Activated T-helper 9 cell treated with anti-CD3 and anti-CD28 coated beads, Interleukin-2, amount 50 U/mL, for 16 hours (primary cell): ENCODE data around the gene CALCOCO1.
"Not testable (repeated sequence)": the region's sequence is repeated elsewhere in the genome, so short reads cannot be mapped to it uniquely, and the experiment has no call there.

Source experiments
- DNase-seq: peaks from one replicate; pipeline ENCODE4 v3.0.0-alpha.2; 2020; ENCODE audit warnings: low read depth

CALCOCO1 gene

DNA sequence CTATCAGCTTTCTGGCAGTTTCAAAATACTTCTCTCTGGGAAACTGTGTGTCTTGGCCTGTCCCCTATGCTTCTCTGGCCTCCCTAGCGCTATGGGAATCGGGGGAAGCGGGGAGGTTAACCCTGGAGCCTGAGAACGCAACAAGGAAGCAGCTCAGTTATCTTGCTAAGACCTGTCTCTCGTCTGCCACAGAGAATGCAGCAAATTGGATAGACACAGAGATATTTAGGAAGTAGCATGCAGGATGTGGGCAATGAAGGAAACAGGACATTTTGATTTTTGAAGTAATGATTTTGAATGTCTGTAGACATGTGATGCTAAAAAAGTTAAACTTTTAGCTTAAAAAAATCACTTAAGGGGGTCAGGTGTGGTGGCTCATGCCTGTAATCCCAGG is 6.6 kb upstream of the CALCOCO1 start:
- no peak for DNase-seq

DNA sequence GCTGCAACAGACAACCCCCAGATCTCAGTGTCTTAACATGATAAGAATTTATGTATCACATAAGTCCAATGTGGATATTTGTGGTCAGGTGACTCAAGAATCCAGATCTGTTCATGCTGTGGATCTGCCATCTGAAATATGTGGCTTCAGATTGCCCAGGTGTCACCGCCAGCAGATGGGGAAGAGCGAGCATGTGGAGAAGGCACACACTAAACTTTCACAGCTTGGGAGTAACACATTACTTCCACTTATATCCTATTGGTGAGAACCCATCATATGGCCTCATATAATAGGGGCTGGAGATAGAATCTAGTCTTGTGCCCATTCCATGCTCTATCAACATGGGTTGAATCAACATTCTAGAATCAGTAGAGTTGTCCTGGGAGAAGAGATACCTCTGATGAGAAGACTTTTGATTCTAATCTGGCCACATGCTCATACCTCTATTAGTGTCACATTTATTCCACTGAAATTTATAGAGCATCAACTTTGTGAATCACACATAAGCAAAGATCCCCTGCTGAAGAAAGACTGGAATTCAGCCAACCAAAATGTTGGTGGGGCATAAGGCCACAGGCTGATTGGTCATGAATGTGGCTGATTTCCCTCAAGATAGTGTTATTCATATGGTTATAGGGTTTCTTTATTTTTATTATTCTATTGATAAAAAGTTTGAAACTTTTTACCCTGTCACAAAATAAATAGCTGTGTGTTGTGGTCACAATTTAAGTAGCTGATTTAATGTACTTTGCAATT is 6.0 kb upstream of the CALCOCO1 start:
- DNase-seq, result no peak

DNA sequence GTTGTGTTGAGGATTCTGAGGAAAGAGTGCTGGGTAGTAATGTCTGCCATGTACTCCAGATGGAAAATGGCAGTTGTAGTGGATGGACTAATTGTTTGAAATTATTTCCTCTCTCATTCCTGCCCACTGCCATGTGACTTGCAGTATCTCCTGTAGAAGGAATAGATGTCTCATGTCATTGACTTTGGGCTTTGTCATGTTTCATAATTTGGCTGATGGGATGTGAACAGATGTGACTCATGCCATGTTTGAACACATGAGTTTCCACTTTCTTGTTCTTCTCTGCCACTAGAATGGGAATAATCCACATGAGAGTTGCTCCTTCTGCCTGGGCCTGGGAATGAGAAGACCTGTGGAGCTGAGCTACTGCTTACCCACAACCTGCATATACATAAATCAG is 2.4 kb upstream of the CALCOCO1 start:
- DNase-seq, result no peak

DNA sequence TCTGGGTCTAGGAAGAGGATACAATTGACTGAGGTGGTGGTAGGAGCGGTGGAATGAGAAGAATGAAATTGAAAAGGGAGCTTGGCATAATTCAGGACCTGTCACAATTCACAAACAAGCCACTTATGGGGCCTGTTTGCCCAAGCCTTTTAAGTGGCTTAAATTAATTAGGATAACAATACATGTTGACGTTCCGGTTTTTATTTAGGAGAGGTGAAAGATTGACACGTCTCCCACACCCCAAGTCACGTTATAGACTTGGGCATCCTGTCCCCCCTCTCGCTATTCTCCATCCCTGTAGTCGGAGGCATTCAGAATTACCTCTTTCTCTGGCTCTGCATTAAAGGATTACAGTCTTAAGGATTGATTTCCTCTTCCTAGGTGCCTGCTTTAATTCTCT is 954 bp upstream of the CALCOCO1 start:
- no peak for DNase-seq

DNA sequence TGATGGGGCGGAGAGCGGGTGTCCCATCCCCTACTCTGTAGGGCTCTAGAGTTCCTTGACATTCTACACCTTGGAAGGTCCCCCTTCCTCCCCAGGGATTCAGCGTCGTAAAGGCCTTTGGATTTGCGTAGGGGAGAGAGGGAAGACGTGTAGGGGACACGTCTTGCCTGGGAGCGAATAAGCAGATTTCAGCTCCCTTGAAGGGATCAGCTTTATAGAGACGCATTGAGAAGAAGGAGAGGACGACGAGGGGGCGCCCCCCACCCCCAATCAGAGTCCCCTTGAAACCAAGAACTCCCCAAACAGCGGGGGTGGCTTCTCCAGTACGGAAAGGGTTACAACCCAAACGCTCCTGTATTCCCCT is 324 bp downstream of the CALCOCO1 start:
- DNase-seq, result no peak

DNA sequence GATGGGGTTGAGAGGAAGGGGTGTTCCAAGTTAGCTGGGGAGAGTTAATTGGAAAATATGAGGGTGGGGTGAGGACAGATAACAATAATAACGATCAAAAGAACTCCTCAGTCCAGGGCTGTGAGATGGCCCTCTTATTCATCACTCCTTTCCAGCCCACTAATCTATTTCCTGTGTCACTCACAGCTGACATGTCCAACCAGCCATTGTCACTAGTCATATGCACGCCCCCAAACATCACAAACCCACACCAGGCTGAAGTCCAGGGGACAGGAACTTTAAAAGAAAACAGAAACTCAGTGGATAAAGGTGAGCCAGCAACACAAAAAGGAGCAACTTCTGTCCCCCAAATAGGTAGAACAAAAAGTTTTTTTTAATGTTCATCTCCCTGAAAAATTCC is 911 bp downstream of the CALCOCO1 start:
- DNase-seq, result no peak

DNA sequence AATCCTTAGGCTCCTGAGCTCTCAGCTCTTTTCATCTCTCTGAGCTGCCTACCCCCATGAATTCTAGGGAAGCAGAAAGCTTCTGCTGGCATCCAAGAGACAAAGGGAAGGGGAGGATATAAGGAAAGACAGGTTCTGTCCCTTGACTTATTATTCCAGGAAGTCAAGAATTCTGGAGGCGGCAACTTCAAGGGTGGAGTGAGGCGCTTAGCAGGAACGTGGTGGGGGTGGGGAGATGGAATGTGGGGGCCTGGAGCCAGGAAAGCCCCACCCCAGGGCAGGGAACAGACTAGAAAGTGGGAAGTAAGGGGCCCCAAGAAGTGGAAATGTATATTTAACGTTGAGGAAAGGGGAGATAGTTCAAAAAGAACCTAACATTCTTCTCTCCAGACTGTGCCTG is 1.4 kb downstream of the CALCOCO1 start:
- DNase-seq, result no peak

DNA sequence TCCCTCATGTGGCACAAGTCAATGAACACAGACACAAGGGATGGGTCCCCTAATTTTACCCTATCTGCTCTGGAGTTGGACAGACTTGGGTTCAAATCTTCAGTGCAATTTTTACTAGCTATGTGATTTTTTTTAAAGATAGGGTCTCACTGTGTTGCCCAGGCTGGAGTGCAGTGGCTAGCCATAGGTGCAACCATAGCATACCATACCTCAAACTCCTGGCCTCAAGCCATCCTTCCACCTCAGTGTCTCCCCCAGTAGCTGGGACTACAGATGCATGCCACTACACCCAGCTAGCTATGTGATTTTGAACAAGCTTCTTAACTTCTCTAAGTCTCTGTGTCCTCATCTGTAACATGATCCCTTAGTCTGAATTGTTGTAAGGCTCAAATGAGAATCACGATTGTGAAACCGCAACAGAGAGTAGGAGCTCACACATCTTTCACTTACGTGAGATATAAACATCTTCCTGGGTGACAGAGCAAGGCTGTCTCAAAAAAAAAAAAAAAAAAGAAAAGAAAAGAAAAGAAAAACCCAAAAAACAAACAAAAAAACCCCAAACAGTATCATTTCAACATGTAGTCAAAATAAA is 4.7 kb downstream of the CALCOCO1 start:
- DNase-seq, result no peak

DNA sequence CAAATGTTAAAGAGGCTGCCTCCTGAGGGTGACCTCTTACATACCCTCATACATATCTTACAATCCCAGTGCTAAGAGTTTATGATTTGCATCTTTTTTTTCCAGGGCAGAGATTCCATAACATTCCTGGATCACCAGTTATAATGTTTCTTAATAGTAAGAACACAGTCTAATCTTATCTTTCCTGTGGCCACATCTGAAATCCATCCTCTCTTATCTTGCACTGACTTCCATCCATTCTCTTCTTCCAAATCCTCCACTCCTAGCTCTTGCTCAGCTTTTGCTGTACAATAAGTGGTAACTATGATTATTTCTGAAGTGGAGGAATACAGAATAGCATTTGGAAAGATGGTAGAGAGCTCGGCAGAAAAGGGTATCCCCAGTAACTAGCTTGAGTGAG is 6.3 kb downstream of the CALCOCO1 start:
- DNase-seq, result no peak

DNA sequence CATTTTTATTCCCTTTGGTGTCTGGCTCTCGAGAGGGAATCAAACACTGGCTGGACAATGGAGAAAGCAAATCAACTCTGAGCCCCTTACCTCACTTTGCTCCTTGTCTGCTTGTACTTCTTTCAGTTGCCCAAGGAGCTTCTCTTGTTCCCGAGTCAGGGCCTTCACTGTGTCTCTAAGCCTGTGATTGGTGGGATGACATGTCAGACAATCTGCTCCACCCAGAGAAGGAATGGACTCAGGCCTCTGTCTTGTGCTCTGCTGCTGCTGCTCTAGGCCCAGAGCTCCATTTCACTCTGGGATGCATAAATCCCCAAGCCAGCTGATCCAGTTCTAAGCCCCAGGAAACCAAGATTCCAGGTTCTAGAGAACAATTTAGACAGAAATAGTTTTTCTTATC is 7.6 kb downstream of the CALCOCO1 start:
- no peak for DNase-seq

DNA sequence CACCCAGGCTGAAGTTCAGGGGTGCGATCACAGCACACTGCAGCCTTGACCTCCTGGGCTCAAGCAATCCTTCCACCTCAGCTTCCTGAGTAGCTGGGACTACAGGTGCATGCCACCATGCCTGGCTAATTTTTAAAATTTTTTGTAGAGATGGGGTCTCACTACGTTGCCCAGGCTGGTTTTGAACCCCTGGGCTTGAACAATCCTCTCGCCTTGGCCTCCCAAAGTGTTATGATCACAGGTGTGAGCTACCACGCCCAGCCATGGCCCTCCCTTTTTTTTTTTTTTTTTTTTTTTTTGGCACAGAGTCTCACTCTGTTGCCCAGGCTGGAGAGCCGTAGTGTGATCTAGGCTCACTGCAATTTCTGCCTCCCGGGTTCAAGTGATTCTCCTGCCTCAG is 8.7 kb downstream of the CALCOCO1 start:
- not testable (repeated sequence) for DNase-seq

DNA sequence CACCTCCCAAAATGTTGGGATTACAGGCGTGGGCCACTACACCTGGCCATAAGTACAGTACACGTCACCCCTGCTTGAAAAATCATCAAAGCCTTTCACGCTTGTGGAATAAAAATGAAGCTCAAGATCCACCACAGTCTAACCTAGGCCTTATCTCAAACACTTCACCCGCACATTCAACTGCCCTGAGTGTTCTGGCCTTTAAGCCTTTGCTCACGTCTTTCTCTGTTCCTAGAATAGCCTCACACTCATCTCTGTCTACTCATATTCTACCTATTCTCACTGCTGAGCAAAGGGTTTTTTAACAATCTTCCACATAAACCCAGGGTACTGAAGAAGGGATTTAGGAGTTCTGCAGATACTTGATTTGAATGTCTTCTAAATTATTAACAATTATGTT is 9.9 kb downstream of the CALCOCO1 start:
- no peak for DNase-seq

DNA sequence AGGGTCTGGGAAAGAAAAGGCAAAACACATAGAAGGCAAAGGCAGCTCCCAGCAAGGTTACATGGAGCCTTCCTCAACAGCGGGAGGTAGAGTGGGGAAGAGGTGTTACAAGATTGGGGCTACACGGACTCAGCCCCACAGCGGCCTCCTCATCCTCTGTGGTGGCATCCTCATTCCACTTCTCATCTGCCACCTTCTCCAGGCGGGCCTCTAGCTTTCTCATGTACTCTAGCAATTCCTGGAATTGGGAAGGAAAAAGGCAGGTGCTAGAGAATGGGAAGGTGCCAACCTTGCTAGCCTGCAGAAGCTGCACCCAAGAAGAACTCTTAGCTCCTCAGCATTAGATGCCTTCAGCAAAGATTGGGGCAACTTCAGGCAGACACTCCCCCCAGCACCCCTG is 13.2 kb downstream of the CALCOCO1 start:
- no peak for DNase-seq

DNA sequence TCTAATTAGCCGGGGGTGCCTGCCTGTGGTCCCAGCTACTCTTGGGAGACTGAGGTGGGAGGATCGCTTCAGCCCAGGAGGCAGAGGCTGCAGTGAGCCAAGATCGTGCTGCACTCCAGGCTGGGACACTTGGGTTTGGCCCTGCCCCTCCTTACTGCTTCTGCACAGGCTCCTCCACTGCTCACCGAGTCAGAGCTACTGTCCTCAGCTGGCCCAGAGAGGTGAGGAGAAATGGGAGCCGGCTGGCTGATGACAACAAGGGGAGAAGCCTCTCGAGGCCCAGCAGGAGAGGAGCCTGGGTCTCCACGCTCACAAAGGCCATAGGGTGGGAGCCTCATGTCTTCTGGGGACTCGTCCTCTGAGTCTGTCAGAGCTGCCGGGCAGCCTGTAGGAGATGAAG is 13.7 kb downstream of the CALCOCO1 start:
- no peak for DNase-seq

DNA sequence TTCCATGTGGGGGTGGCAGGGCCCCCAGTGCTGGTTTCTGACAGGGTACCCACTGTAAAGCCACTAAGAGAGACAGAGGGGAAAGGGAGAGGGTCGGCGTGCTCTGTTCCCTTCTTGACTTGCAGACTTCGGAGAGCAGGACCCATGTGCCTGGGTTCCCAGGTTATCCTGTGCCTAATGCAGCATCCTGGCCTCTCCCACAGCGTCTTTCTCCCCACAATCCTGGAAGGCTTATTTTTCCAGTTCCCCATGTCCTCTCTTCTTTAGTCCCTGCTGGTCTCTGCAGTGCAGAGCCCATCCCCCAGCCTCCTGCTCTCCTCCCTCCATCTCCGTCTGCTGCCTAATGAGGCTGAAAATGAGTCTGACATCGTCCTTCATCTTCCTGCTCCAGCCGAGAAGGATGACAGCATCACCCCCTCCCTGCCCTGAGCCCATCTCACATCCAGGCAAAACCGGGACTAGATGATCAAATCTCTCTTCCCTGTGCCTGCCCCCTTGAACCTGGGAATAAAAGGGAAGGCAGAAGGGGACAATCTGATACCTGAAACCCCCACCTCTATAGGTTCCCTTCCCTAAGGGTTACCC is 15.1 kb downstream of the CALCOCO1 start:
- no peak for DNase-seq

DNA sequence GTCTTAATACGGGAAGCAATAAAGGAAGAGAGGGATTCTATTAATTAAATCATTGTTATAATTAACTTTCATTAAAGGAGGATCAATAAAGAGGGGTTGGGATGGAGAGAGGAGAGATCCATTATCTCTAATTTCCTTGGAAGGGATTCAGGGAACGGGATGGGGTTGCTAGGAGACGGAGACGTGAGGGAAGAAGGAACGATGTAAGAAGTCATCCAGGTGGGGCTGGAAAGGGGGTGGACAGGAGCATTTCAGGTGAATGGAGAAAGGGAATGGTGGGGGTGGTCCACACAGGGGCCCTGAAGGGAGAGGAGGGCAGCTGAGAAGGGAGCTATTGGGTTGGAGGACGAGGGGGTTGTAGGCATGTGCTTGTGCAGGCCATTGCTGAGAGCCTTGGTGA is 17.2 kb downstream of the CALCOCO1 start:
- no peak for DNase-seq

DNA sequence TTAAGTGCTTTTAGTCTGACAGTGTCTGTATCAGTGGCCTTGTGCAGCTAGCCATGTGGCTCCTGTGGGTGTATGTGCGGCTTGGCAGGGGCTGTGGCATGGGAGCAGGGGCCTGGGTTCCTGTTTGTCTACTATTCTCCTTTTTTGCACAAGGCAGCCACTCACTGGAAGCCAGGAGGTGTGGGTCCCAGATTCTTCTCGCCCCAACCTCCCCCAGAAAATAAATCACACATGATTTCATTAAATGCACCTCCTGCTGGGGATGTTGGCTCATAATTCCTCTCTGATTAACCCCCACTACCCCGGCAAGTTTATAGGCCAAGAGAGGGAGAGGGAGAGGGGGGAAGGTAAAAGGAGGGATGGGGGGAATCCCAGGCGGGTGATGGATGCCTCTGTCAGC is 17.6 kb downstream of the CALCOCO1 start:
- no peak for DNase-seq

DNA sequence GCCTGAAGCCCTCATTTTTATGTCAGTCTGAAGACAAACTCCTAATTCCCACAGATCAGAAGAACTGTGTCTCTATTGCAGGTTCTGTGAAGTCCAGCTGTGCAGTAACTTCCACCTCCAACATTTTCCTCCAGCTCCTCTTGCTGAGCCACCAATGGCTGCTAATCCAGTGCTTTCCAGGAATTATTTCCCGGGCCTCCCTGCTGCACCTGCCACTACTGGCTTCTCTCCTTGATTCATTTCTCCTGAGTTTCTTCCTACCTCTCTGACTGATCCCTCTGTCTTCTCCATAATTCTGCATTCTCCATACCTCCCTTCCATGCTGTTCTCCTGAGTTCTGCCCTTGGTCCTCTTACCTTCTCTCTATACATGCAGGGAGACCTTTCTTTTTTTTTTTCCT is 21.2 kb downstream of the CALCOCO1 start:
- DNase-seq, result no peak

DNA sequence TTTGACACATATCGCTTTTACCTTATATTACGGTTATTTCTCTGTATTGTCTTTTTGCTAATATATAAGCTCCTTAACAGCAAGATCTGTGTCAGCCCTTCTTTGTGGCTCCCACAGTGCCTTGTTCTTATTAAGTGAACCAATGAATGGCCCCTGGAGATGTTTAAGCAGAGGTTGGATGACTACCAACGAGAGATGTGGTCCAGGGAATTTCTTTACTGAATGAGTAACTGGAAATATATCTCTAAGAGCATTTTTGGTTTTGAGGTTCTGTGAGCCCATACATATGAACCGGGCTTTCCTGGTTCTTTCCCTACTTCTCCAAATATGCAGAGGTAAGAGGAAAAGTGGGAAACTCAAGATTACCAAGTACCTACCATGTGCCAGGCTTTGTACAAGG is 23.5 kb downstream of the CALCOCO1 start:
- no peak for DNase-seq

DNA sequence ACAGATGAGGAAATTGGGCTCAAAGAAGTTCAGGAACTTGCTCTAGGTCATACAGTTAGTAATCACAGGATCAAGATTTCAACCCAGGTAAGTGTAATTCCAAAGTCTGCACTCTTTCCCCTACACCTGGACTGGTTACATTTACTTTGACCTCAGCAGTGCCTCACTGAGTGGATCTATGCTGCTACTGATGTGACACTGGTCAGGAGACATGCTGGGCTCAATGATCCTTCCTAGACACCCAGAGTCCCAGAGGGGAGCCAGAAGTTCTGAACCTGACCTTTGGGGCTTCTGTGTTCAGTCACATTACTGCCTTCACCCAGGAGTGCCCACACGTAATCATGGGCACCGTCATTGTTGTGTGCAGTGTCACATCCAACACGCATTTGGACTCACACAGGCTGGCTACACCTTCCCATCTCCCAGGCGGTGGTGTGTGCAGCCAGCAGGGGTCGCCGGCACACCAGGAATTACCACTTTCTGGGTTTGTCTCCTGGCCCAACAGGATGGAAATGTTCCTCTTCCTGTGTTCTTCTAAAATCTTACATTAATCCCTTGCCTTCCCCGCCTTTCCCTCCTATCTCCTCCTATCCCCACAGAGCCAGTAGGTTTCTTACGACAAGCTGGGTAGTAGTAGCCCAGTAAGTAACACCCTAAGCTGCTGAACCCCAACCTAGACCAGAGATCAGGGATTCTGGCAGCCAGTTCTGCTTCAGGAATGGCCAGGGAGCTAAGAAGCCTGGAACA is 25.6 kb downstream of the CALCOCO1 start:
- peak; percentile 57 for DNase-seq

DNA sequence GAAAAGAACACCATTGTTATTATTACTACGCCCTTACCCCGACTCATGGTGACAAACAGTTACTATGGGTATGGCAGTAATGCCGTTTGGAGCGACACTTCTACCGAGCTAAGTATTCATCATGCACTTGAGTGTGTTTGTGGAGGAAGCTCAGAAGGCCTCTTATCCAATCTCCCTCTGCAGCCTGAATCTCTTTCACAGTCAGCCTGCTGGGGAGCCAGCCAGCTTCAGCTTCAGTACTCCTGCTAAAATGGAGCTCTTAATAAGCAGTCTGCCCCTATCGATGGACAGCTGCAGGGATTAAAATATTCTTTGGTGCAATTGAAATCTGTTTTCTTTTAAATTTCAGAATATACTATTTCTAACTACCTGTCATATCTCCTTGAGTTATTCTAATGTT is 26.7 kb downstream of the CALCOCO1 start:
- no peak for DNase-seq

DNA sequence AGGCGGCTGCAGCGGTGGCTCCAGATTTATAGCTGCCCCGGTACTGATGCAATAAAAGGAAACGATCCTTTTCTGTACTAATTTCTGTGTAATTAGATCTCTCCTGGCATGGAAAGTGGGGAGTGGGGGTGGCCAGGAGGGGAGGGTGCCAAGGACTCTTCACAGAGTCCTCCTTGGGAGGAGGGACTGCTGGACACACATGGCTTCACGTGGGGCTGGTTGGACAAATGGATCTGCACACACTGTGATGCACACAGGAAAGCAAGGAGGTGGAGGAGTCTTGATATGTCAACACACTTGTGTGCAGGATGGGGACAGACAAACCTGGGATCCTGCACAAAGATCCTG is 27.6 kb downstream of the CALCOCO1 start:
- no peak for DNase-seq

DNA sequence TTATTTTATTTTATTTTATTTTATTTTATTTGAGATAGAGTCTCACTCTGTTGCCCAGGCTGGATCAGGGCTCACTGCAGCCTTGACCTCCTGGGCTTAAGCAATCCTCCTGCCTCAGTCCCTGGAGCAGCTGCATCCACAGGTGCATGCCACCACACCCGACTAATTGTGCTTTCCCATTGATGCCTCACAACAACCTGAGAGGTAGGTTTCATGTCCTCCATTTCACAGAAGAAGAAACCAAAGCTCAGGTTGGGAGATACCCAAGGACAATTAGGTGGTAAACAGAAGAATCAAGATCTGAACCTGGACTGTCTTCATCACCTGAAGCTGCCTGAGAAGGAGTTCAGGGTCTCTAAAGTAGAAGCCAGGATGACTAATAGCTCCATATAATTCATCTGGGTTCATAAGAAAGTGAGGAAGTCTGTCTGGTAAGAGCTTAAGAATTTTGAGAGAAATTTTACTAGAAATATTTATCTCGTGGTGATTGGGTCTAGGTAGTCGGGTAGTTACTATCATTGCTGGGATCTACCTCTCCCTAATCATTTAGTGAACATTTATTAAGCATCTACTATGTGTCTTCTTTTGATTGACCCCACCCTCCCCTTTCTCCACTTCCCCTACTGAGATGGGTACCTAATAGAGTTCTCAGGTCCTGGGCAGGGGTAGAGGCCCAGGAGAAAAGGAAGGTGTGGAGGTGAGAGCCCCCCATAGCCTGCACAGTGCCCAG is 28.1 kb downstream of the CALCOCO1 start:
- no peak for DNase-seq
